Stimulated activated CD4-positive, alpha-beta T cell treated with anti-CD3 and anti-CD28 coated beads, Interleukin-12 subunit alpha, Interleukin-12 subunit beta, amount 100 ng/mL, for 48 hours (primary cell): ENCODE data around the gene RCC1.
"Not testable (repeated sequence)": the region's sequence is repeated elsewhere in the genome, so short reads cannot be mapped to it uniquely, and the experiment has no call there.

ENCODE experiments used
- DNase-seq, 3 donors: peaks; one replicate each; pipeline ENCODE4 v3.0.0-alpha.2; 2020; ENCODE audit warnings: low read depth in 2 of 3, low spot score in 1 of 3

RCC1 gene

GRCh38 chr1:28586585-28587391 lies 80.9 kb downstream of the RCC1 start:
- DNase-seq, result not testable (repeated sequence)
